Islet of Langerhans (tissue), 1 donor: ENCODE results near the gene LGALS16.
"Not testable (repeated sequence)": the region's sequence is repeated elsewhere in the genome, so short reads cannot be mapped to it uniquely, and the experiment has no call there.

Source experiments
- FAIRE-seq: peaks from one replicate; lab custom pipeline; 2011; peaks lifted over from hg19 to GRCh38; lab: Jason Lieb, UNC

The LGALS16 gene

GRCh38 chr19:39677961-39678889 lies 22.5 kb downstream of the LGALS16 start:
- FAIRE-seq = peak; percentile 70

GRCh38 chr19:39679056-39679790 lies 23.5 kb downstream of the LGALS16 start:
- no peak for FAIRE-seq

- FAIRE-seq = no peak
Observed at GRCh38 chr19:39679791-39680168, 24.1 kb downstream of the LGALS16 start.

GRCh38 chr19:39680593-39680992 lies 24.9 kb downstream of the LGALS16 start:
- no peak for FAIRE-seq

GRCh38 chr19:39681416-39681815 lies 25.7 kb downstream of the LGALS16 start:
- no peak for FAIRE-seq

- no peak for FAIRE-seq
Observed at GRCh38 chr19:39684267-39684666, 28.6 kb downstream of the LGALS16 start.

- FAIRE-seq = no peak
Observed at GRCh38 chr19:39686739-39687138, 31.0 kb downstream of the LGALS16 start.

- FAIRE-seq = not testable (repeated sequence)
Observed at GRCh38 chr19:39688637-39689036, 32.9 kb downstream of the LGALS16 start.

GRCh38 chr19:39692166-39692565 lies 36.5 kb downstream of the LGALS16 start:
- no peak for FAIRE-seq

GRCh38 chr19:39692822-39693221 lies 37.1 kb downstream of the LGALS16 start:
- FAIRE-seq = no peak

GRCh38 chr19:39695759-39696158 lies 40.0 kb downstream of the LGALS16 start:
- no peak for FAIRE-seq

GRCh38 chr19:39696387-39696786 lies 40.7 kb downstream of the LGALS16 start:
- no peak for FAIRE-seq

- no peak for FAIRE-seq
Observed at GRCh38 chr19:39698535-39698934, 42.8 kb downstream of the LGALS16 start.

- FAIRE-seq = no peak
Observed at GRCh38 chr19:39701291-39701690, 45.6 kb downstream of the LGALS16 start.

GRCh38 chr19:39704181-39705044 lies 48.7 kb downstream of the LGALS16 start, which contains the start of gene LGALS14:
Gene LGALS14, plus strand, starts transcription at chr19:39704481. Its CDS starts 48 bp downstream, at chr19:39704529.
- FAIRE-seq = no peak

GRCh38 chr19:39705578-39706188 lies 50.0 kb downstream of the LGALS16 start:
- no peak for FAIRE-seq

- FAIRE-seq = no peak
Observed at GRCh38 chr19:39708594-39708993, 52.9 kb downstream of the LGALS16 start.

GRCh38 chr19:39709026-39709872 lies 53.5 kb downstream of the LGALS16 start:
- no peak for FAIRE-seq
